HEK293 (cell line): ENCODE results near the gene AFG1L.

ENCODE experiments used
- CTCF ChIA-PET: fragments of 350-600 bp; formaldehyde crosslinking; extraction: SDS; loops from one replicate; lab custom pipeline; 2021; ENCODE audit warnings: antibody characterized with exemption; lab: Yijun Ruan, JAX
- POLR2A ChIA-PET: fragments of 300-600 bp; formaldehyde crosslinking; extraction: SDS; loops from one replicate; lab custom pipeline; 2020; ENCODE audit warnings: antibody characterized with exemption, inconsistent platforms; lab: Yijun Ruan, JAX
- H3K27ac ChIP-seq: fragments of 200-500 bp; sonication (Bioruptor generic); 2 replicates; pipeline ENCODE4 v1.5.1; 2014; ENCODE audit warnings: low read depth, low read length, control low read depth, inconsistent platforms; ENCODE audit errors: extremely low read depth
- H3K36me3 ChIP-seq, 2 experiments: fragments of 200-500 bp in 1 of 2; sonication (Bioruptor generic) in 1 of 2; 1 replicate in 1 of 2; 2 replicates in 1 of 2; pipeline ENCODE4 v1.5.1; 2014 to 2017; ENCODE audit warnings: inconsistent platforms in 2 of 2, low read length in 2 of 2; ENCODE audit not compliant: control insufficient read depth in 2 of 2, insufficient read depth in 1 of 2
- H3K4me1 ChIP-seq: fragments of 200-500 bp; sonication (Bioruptor generic); 2 replicates; pipeline ENCODE4 v1.5.1; 2014; ENCODE audit warnings: mild to moderate bottlenecking, low read length, inconsistent platforms; ENCODE audit not compliant: control insufficient read depth, insufficient read depth
- H3K4me3 ChIP-seq: 2 replicates; pipeline ENCODE4 v1.5.1; 2011; ENCODE audit warnings: low read depth, mild to moderate bottlenecking, control low read depth, low read length, moderate library complexity
- H3K9me3 ChIP-seq: fragments of 200-500 bp; sonication (Bioruptor generic); 2 replicates; pipeline ENCODE4 v1.5.1; 2014; ENCODE audit warnings: low read depth, low read length, inconsistent platforms; ENCODE audit not compliant: control insufficient read depth, insufficient read depth
- HOXC10 ChIP-seq: sonication (generic); formaldehyde crosslinking; IDR thresholded peaks from 2 replicates; pipeline ENCODE4 v1.8.1; 2023; ENCODE audit warnings: mild to moderate bottlenecking, missing genetic modification reagents
- HOXD13 ChIP-seq: sonication (generic); formaldehyde crosslinking; IDR thresholded peaks from 2 replicates; pipeline ENCODE4 v1.8.0; 2022; ENCODE audit warnings: missing genetic modification reagents, borderline replicate concordance
- KLF16 ChIP-seq: fragments of 450-650 bp; formaldehyde crosslinking; IDR thresholded peaks from 2 replicates; pipeline ENCODE4 v1.5.1; 2017; ENCODE audit warnings: missing biosample characterization, missing genetic modification characterization
- MYNN ChIP-seq: fragments of 450-650 bp; formaldehyde crosslinking; IDR thresholded peaks from 2 replicates; pipeline ENCODE4 v1.5.1; 2016; ENCODE audit warnings: missing biosample characterization, missing genetic modification characterization, borderline replicate concordance
- SALL2 ChIP-seq: fragments of 450-650 bp; formaldehyde crosslinking; IDR thresholded peaks from 2 replicates; pipeline ENCODE4 v1.5.0; 2017; ENCODE audit warnings: missing biosample characterization, mild to moderate bottlenecking, missing genetic modification characterization, borderline replicate concordance
- SCRT1 ChIP-seq: fragments of 450-650 bp; formaldehyde crosslinking; IDR thresholded peaks from 2 replicates; pipeline ENCODE4 v1.5.1; 2016; ENCODE audit warnings: missing biosample characterization, missing genetic modification characterization, borderline replicate concordance
- SETDB1 ChIP-seq: IDR thresholded peaks from one replicate; pipeline ENCODE4 v1.6.1; 2017; ENCODE audit warnings: mild to moderate bottlenecking, low read length, moderate library complexity, mixed read lengths; ENCODE audit not compliant: insufficient read length
- WT1 ChIP-seq: fragments of 450-650 bp; formaldehyde crosslinking; IDR thresholded peaks from 2 replicates; pipeline ENCODE4 v1.5.1; 2016; ENCODE audit warnings: missing biosample characterization, missing genetic modification characterization
- ZBTB17 ChIP-seq: fragments of 450-650 bp; formaldehyde crosslinking; IDR thresholded peaks from 2 replicates; pipeline ENCODE4 v1.5.1; 2016; ENCODE audit warnings: missing biosample characterization, missing genetic modification characterization
- ZBTB8A ChIP-seq: fragments of 450-650 bp; formaldehyde crosslinking; IDR thresholded peaks from 2 replicates; pipeline ENCODE4 v1.5.1; 2016; ENCODE audit warnings: missing biosample characterization, missing genetic modification characterization
- ZFP41 ChIP-seq: fragments of 450-650 bp; formaldehyde crosslinking; IDR thresholded peaks from 2 replicates; pipeline ENCODE4 v1.5.1; 2016; ENCODE audit warnings: missing biosample characterization, missing genetic modification characterization, borderline replicate concordance
- ZFP69B ChIP-seq: fragments of 450-650 bp; formaldehyde crosslinking; IDR thresholded peaks from 2 replicates; pipeline ENCODE4 v1.5.1; 2016; ENCODE audit warnings: missing biosample characterization, missing genetic modification characterization
- ZNF114 ChIP-seq: fragments of 450-650 bp; formaldehyde crosslinking; IDR thresholded peaks from 2 replicates; pipeline ENCODE4 v1.5.0; 2017; ENCODE audit warnings: missing biosample characterization, missing genetic modification characterization
- ZNF121 ChIP-seq: fragments of 450-650 bp; formaldehyde crosslinking; IDR thresholded peaks from 2 replicates; pipeline ENCODE4 v1.5.1; 2016; ENCODE audit warnings: missing biosample characterization, missing genetic modification characterization
- ZNF140 ChIP-seq: fragments of 450-650 bp; formaldehyde crosslinking; IDR thresholded peaks from 2 replicates; pipeline ENCODE4 v1.5.1; 2016; ENCODE audit warnings: missing biosample characterization, missing genetic modification characterization
- ZNF155 ChIP-seq: fragments of 450-650 bp; formaldehyde crosslinking; IDR thresholded peaks from 2 replicates; pipeline ENCODE4 v1.5.1; 2016; ENCODE audit warnings: missing biosample characterization, missing genetic modification characterization
- ZNF239 ChIP-seq: fragments of 450-650 bp; formaldehyde crosslinking; IDR thresholded peaks from 2 replicates; pipeline ENCODE4 v1.5.1; 2016; ENCODE audit warnings: missing biosample characterization, missing genetic modification characterization
- ZNF292 ChIP-seq: fragments of 450-650 bp; formaldehyde crosslinking; IDR thresholded peaks from 2 replicates; pipeline ENCODE4 v1.5.1; 2016; ENCODE audit warnings: low read depth, missing biosample characterization, missing genetic modification characterization, borderline replicate concordance
- ZNF354C ChIP-seq: fragments of 450-650 bp; formaldehyde crosslinking; IDR thresholded peaks from 2 replicates; pipeline ENCODE4 v1.5.1; 2016; ENCODE audit warnings: missing biosample characterization, missing genetic modification characterization, low read depth, borderline replicate concordance
- ZNF37A ChIP-seq: fragments of 450-650 bp; IDR thresholded peaks from 2 replicates; pipeline ENCODE4 v1.5.1; 2018; ENCODE audit warnings: missing biosample characterization, missing genetic modification characterization
- ZNF549 ChIP-seq: fragments of 450-650 bp; IDR thresholded peaks from 2 replicates; pipeline ENCODE4 v1.5.1; 2018; ENCODE audit warnings: missing biosample characterization, missing genetic modification characterization, mild to moderate bottlenecking, inconsistent platforms, moderate library complexity
- ZNF560 ChIP-seq: fragments of 450-650 bp; formaldehyde crosslinking; IDR thresholded peaks from 2 replicates; pipeline ENCODE4 v1.5.1; 2017; ENCODE audit warnings: missing biosample characterization, missing genetic modification characterization, borderline replicate concordance
- ZNF791 ChIP-seq: fragments of 450-650 bp; formaldehyde crosslinking; IDR thresholded peaks from 2 replicates; pipeline ENCODE4 v1.5.1; 2016; ENCODE audit warnings: missing biosample characterization, missing genetic modification characterization
- ZNF837 ChIP-seq: fragments of 450-650 bp; formaldehyde crosslinking; IDR thresholded peaks from 2 replicates; pipeline ENCODE4 v1.5.1; 2016; ENCODE audit warnings: missing biosample characterization, missing genetic modification characterization
- ZSCAN23 ChIP-seq: fragments of 450-650 bp; formaldehyde crosslinking; IDR thresholded peaks from 2 replicates; pipeline ENCODE4 v1.5.1; 2016; ENCODE audit warnings: missing biosample characterization, missing genetic modification characterization
- TF ChIP-seq, protein P1 (sequence below): fragments of 450-650 bp; formaldehyde crosslinking; IDR thresholded peaks from 2 replicates; pipeline ENCODE4 v1.5.1; 2016; ENCODE audit warnings: missing biosample characterization, missing genetic modification characterization
- TF ChIP-seq, protein P2 (sequence below): fragments of 450-650 bp; IDR thresholded peaks from 2 replicates; pipeline ENCODE4 v1.5.1; 2018; ENCODE audit warnings: missing biosample characterization, missing genetic modification characterization
- TF ChIP-seq, protein P3 (sequence below): fragments of 450-650 bp; formaldehyde crosslinking; IDR thresholded peaks from 2 replicates; pipeline ENCODE4 v1.5.1; 2016; ENCODE audit warnings: missing biosample characterization, missing genetic modification characterization
- TF ChIP-seq, protein P4 (sequence below): fragments of 450-650 bp; formaldehyde crosslinking; IDR thresholded peaks from 2 replicates; pipeline ENCODE4 v1.5.1; 2016; ENCODE audit warnings: missing biosample characterization, missing genetic modification characterization

The AFG1L gene

DNA sequence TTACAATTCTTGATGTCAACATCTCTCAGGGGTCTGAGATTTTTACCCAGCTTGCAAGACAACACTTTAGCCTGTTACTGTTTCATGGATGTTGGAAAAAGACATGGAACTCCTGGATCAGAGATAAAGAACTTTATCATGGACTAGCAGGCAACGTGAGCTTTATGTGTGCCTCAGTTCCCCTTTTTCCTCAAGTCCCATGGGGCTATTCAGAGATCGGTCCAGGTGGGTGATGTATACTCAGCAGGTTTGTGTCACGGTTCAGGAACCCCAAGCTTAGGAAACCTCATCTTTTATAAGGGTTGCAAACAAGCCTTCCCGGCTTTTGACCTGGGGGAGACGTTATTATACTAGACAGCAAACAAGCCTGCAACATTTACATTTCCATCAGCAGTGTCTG, 15.0 kb downstream of the AFG1L start:
- H3K4me3 ChIP-seq, result no peak overlapping the region
- H3K9me3 ChIP-seq, result no peaks in the 10 kb centered on the region
- no peak overlapping the region for H3K27ac ChIP-seq
- no peak for TF ChIP-seq ZNF549 (tag by site-specific recombination)
- no peak for TF ChIP-seq ZNF292 (tag by site-specific recombination)
- TF ChIP-seq HOXC10, result no peak
- TF ChIP-seq SCRT1 (tag by site-specific recombination), result no peak
- TF ChIP-seq, protein P1, sequence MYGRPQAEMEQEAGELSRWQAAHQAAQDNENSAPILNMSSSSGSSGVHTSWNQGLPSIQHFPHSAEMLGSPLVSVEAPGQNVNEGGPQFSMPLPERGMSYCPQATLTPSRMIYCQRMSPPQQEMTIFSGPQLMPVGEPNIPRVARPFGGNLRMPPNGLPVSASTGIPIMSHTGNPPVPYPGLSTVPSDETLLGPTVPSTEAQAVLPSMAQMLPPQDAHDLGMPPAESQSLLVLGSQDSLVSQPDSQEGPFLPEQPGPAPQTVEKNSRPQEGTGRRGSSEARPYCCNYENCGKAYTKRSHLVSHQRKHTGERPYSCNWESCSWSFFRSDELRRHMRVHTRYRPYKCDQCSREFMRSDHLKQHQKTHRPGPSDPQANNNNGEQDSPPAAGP (tag by site-specific recombination), result no peak
- TF ChIP-seq WT1 (tag by site-specific recombination), result no peak
- TF ChIP-seq ZNF560 (tag by site-specific recombination), result no peak
- no peak for TF ChIP-seq KLF16 (tag by site-specific recombination)
- TF ChIP-seq ZNF837 (tag by site-specific recombination), result no peak
- TF ChIP-seq, protein P2, sequence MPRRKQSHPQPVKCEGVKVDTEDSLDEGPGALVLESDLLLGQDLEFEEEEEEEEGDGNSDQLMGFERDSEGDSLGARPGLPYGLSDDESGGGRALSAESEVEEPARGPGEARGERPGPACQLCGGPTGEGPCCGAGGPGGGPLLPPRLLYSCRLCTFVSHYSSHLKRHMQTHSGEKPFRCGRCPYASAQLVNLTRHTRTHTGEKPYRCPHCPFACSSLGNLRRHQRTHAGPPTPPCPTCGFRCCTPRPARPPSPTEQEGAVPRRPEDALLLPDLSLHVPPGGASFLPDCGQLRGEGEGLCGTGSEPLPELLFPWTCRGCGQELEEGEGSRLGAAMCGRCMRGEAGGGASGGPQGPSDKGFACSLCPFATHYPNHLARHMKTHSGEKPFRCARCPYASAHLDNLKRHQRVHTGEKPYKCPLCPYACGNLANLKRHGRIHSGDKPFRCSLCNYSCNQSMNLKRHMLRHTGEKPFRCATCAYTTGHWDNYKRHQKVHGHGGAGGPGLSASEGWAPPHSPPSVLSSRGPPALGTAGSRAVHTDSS, result no peak
- TF ChIP-seq ZNF239, result no peak
- TF ChIP-seq SALL2 (tag by site-specific recombination), result no peak
- no peak for TF ChIP-seq ZSCAN23 (tag by site-specific recombination)
- no peak for TF ChIP-seq MYNN (tag by site-specific recombination)
- TF ChIP-seq, protein P3, sequence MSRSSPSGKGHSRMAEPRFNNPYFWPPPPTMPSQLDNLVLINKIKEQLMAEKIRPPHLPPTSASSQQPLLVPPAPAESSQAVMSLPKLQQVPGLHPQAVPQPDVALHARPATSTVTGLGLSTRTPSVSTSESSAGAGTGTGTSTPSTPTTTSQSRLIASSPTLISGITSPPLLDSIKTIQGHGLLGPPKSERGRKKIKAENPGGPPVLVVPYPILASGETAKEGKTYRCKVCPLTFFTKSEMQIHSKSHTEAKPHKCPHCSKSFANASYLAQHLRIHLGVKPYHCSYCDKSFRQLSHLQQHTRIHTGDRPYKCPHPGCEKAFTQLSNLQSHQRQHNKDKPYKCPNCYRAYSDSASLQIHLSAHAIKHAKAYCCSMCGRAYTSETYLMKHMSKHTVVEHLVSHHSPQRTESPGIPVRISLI (tag by site-specific recombination), result no peak
- no peak for TF ChIP-seq ZFP41 (tag by site-specific recombination)
- no peak for TF ChIP-seq ZNF37A (tag by site-specific recombination)
- no peak for TF ChIP-seq HOXD13
- no peak for TF ChIP-seq ZBTB8A (tag by site-specific recombination)
- TF ChIP-seq ZFP69B (tag by site-specific recombination), result no peak
- ChIA-PET POLR2A (no interaction called here), CTCF (interaction anchor here (0.8 kb wide), 1 partner anchor 182 kb away, joined by 4 read pairs; no protein-coding TSS in a partner anchor)
- no peaks in the 10 kb centered on the region for H3K4me1 ChIP-seq
- H3K36me3 ChIP-seq, result no peaks in the 10 kb centered on the region

DNA sequence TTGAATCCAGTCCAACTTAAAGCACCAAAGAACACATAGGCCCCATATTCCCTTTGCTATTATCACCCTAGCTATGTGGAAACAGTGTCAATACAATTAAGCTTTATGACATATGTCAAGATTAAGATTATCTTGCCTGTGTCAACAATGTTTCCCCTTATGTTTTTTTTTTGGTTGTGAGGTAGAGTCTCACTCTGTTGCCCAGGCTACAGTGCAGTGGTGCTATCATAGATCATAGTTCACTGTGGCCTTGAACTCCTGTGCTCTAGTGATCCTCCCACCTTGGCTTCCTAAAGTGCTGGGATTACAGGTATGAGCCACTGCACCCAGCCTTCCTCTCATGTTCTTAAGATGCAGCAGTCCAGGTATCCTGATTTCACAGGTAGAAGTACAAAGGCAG, 17.8 kb downstream of the AFG1L start:
- no peaks in the 10 kb centered on the region for H3K4me1 ChIP-seq
- POLR2A ChIA-PET, result interaction anchor here (0.6 to 1.8 kb wide), 2 partner anchors 18 to 83 kb away, joined by 4 to 5 read pairs; partner anchors contain the start of gene AFG1L
- H3K27ac ChIP-seq, result no peak overlapping the region
- CTCF ChIA-PET, result interaction anchor here (0.7 kb wide), 1 partner anchor 49 kb away, joined by 3 read pairs; no protein-coding TSS in a partner anchor
- no peaks in the 10 kb centered on the region for H3K9me3 ChIP-seq
- no peaks in the 10 kb centered on the region for H3K36me3 ChIP-seq
- no peak overlapping the region for H3K4me3 ChIP-seq
- TF ChIP-seq SALL2 (tag by site-specific recombination) (no peak), ZBTB17 (tag by site-specific recombination) (no peak), ZNF114 (tag by site-specific recombination) (no peak), SETDB1 (no peak), ZNF791 (tag by site-specific recombination) (no peak), ZNF155 (tag by site-specific recombination) (no peak), ZSCAN23 (tag by site-specific recombination) (no peak), ZNF121 (tag by site-specific recombination) (no peak), ZNF354C (tag by site-specific recombination) (no peak), ZNF140 (tag by site-specific recombination) (no peak)
- TF ChIP-seq, protein P1 (tag by site-specific recombination), result no peak
- TF ChIP-seq, protein P4, sequence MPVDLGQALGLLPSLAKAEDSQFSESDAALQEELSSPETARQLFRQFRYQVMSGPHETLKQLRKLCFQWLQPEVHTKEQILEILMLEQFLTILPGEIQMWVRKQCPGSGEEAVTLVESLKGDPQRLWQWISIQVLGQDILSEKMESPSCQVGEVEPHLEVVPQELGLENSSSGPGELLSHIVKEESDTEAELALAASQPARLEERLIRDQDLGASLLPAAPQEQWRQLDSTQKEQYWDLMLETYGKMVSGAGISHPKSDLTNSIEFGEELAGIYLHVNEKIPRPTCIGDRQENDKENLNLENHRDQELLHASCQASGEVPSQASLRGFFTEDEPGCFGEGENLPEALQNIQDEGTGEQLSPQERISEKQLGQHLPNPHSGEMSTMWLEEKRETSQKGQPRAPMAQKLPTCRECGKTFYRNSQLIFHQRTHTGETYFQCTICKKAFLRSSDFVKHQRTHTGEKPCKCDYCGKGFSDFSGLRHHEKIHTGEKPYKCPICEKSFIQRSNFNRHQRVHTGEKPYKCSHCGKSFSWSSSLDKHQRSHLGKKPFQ, result no peak
